GM12873 (cell line): Measurements from ENCODE around the gene TAF11L2.
"Not testable (repeated sequence)": the region's sequence is repeated elsewhere in the genome, so short reads cannot be mapped to it uniquely, and the experiment has no call there.

ENCODE experiments used
- CTCF ChIP-seq: IDR thresholded peaks from 2 replicates; pipeline ENCODE4 v1.5.1; 2012; ENCODE audit warnings: low read depth, mild to moderate bottlenecking, moderate library complexity, low read length, control low read depth; ENCODE audit not compliant: insufficient read depth; ENCODE audit errors: missing control alignments

Gene TAF11L2

GRCh38 chr5:17497931-17498330 lies at the start of gene TAF11L2:
Gene TAF11L2, plus strand, starts transcription at chr5:17498231.
- TF ChIP-seq CTCF, result not testable (repeated sequence)

GRCh38 chr5:17448877-17449276 lies 49.2 kb upstream of the TAF11L2 start:
- TF ChIP-seq CTCF, result no peak

GRCh38 chr5:17452936-17453335 lies 45.1 kb upstream of the TAF11L2 start:
- no peak for TF ChIP-seq CTCF

GRCh38 chr5:17455942-17456341 lies 42.1 kb upstream of the TAF11L2 start:
- no peak for TF ChIP-seq CTCF

- TF ChIP-seq CTCF, result no peak
Observed at GRCh38 chr5:17461793-17462192, 36.2 kb upstream of the TAF11L2 start.

GRCh38 chr5:17463653-17464052 lies 34.4 kb upstream of the TAF11L2 start:
- TF ChIP-seq CTCF, result no peak

- no peak for TF ChIP-seq CTCF
Observed at GRCh38 chr5:17470064-17470463, 28.0 kb upstream of the TAF11L2 start.

- TF ChIP-seq CTCF, result no peak
Observed at GRCh38 chr5:17477043-17477442, 21.0 kb upstream of the TAF11L2 start.
